H1 (cell line): Measurements from ENCODE around the gene NDUFAB1. TPM values are rescaled to one million over a fixed set of nuclear protein-coding genes. Genes with fewer than 3 reads are reported as not detected.

Source experiments
- CBX5 ChIP-seq: fragments of 300-800, 300-1000 bp; sonication (generic); IDR thresholded peaks from 2 replicates; pipeline ENCODE4 v1.7.1; 2016; ENCODE audit warnings: antibody characterized with exemption, low read length, low read depth
- CEBPB ChIP-seq: IDR thresholded peaks from 2 replicates; pipeline ENCODE4 v1.6.1; 2012; ENCODE audit warnings: low read depth, low read length
- KDM1A ChIP-seq: fragments of 200-600, 300-600 bp; sonication (generic); IDR thresholded peaks from 2 replicates; pipeline ENCODE4 v1.7.1; 2016; ENCODE audit warnings: mild to moderate bottlenecking, low read length, borderline replicate concordance
- RAD21 ChIP-seq, 2 experiments: IDR thresholded peaks in 1 of 2; conservative IDR thresholded peaks in 1 of 2; 2 replicates each; pipeline ENCODE4 v1.6.1; 2011; ENCODE audit warnings: low read depth in 2 of 2, low read length in 2 of 2, improper control_type of control experiment in 1 of 2, inconsistent platforms in 1 of 2, mild to moderate bottlenecking in 1 of 2, moderate library complexity in 1 of 2
- SP4 ChIP-seq: IDR thresholded peaks from 2 replicates; pipeline ENCODE4 v1.6.1; 2012; ENCODE audit warnings: low read length, inconsistent platforms
- SRF ChIP-seq: IDR thresholded peaks from 2 replicates; pipeline ENCODE4 v1.6.1; 2011; ENCODE audit warnings: mild to moderate bottlenecking, low read depth, low read length, moderate library complexity
- polyA plus RNA-seq, 7 experiments: library from polyadenylated mRNA; depleted of rRNA in 3 of 7; stranded (reverse) in 5 of 7; unstranded in 2 of 7; fragments of >200 nt in 5 of 7; fragments of 200-250 nt in 2 of 7; gene quantifications; 1 replicate in 5 of 7; 2 replicates in 1 of 7; 4 replicates in 1 of 7; pipeline versions ENCODE4 v1.2.1 to v1.2.3, GENCODE V29; 2011 to 2013; ENCODE audit warnings: missing spikeins in 2 of 7, mixed read lengths in 2 of 7
- total RNA-seq: library from RNA; stranded (reverse); fragmentation: NEBNext Ultra II Directional; extraction: Animal tissue kit (Norgen Biotek cat#: 25700); gene quantifications from 2 replicates; pipeline ENCODE4 v1.2.1, GENCODE V29; 2021
- TF ChIP-seq, protein P1 (sequence below): IDR thresholded peaks from 2 replicates; pipeline ENCODE4 v1.6.1; 2011; ENCODE audit warnings: low read length, improper control_type of control experiment

NDUFAB1 gene
- total and polyA plus RNA-seq, 2 of the 8 experiments (the other 6 are each of a cell fraction or from before 2014, with no cell fraction given): 135 to 294 TPM

DNA sequence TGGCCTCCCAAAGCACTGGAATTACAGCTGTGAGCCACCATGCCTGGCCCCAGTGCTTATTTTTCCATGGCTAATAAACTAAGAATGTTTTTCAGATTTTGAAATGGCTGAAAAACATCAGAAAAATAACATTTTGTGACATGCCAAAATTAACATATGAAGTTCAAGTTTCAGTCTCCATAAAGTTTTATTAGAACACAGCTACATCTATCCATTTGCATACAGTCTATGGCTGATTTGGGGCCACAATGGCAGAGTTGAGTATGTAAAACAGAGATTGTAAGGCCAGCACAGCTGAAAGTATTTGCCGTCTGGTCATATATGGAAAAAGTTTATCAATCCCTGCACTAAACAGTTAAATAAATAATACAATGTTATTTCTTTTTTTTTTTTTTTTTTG is 13.8 kb upstream of the NDUFAB1 start (continued):
- TF ChIP-seq RAD21 (IDR thresholded peaks at IDR 0.05 in 1 of 2, conservative IDR thresholded peaks at IDR 0.05 in 1 of 2; ENCODE audit: low read depth in 2 of 2, low read length in 2 of 2) (no peak), SP4 (no peak), SRF (no peak), KDM1A (no peak), CEBPB (no peak), CBX5 (no peak)
- TF ChIP-seq, protein P1, sequence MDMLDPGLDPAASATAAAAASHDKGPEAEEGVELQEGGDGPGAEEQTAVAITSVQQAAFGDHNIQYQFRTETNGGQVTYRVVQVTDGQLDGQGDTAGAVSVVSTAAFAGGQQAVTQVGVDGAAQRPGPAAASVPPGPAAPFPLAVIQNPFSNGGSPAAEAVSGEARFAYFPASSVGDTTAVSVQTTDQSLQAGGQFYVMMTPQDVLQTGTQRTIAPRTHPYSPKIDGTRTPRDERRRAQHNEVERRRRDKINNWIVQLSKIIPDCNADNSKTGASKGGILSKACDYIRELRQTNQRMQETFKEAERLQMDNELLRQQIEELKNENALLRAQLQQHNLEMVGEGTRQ: no peak
